ENCODE measurements around the gene ADM2. TPM values are rescaled to one million over a fixed set of nuclear protein-coding genes. Genes with fewer than 3 reads are reported as not detected.
A peak's percentile ranks its signal among the peaks of the same experiment; 100 is the strongest.

Gene ADM2
- total RNA-seq, 1 donor from 2014 or later: not detected

- H3K9me3 ChIP-seq: no peaks in the 10 kb centered on the region
- H3K36me3 ChIP-seq: peaks cover 32 to 38% of the 10 kb centered on the region in 2 donors
- peaks cover 10 to 20% of the 10 kb centered on the region in 2 donors for H3K4me1 ChIP-seq
- TF ChIP-seq CTCF (IDR thresholded peaks at IDR 0.05): no peak
- no peaks in the 10 kb centered on the region for H3K27me3 ChIP-seq
- DNase-seq (ENCODE audit: low spot score in 2 of 2): no peak
- H3K27ac ChIP-seq: no peak overlapping the region
- H3K4me3 ChIP-seq: peak overlapping the region; percentile 83 to 94
- intact Hi-C loops (cut with DNase I): loop anchor here (2.0 to 10.0 kb wide), 4 partner anchors 56 to 541 kb away; partner anchors contain the start of genes PIM3, SELENOO, SYCE3 and TUBGCP6
These were observed 24.6 kb downstream of the ADM2 start for GRCh38 chr22:50505776-50506610.

- Histone ChIP-seq H3K36me3 (peaks cover 32 to 39% of the 10 kb centered on the region in 2 donors), H3K4me1 (peaks cover 10 to 20% of the 10 kb centered on the region in 2 donors), H3K4me3 (peak overlapping the region; percentile 83 to 94), H3K27me3 (no peaks in the 10 kb centered on the region), H3K9me3 (no peaks in the 10 kb centered on the region), H3K27ac (peak overlapping the region; percentile 80 to 89)
- intact Hi-C loops (cut with DNase I): loop anchor here (1.0 to 10.0 kb wide), 6 partner anchors 32 to 542 kb away; partner anchors contain the start of genes ARSA, PIM3, SBF1 and SELENOO
- no peak for TF ChIP-seq CTCF (IDR thresholded peaks at IDR 0.05)
- no peak for DNase-seq (ENCODE audit: low spot score in 2 of 2)
These were observed 25.5 kb downstream of the ADM2 start for GRCh38 chr22:50506611-50507420.

- intact Hi-C loops (cut with DNase I): loop anchor here (1.0 to 10.0 kb wide), 6 partner anchors 32 to 543 kb away; partner anchors contain the start of genes ARSA, PIM3, SBF1 and SELENOO
- Histone ChIP-seq H3K4me1 (peaks cover 10 to 20% of the 10 kb centered on the region in 2 donors), H3K36me3 (peaks cover 32 to 41% of the 10 kb centered on the region in 2 donors), H3K9me3 (no peaks in the 10 kb centered on the region), H3K27me3 (no peaks in the 10 kb centered on the region), H3K27ac (peak within 1 kb of the TSS; percentile 80 to 97), H3K4me3 (peak within 1 kb of the TSS; percentile 83 to 94)
- peak in 1 of 2 donors; percentile 92 for DNase-seq (ENCODE audit: low spot score in 2 of 2)
- no peak for TF ChIP-seq CTCF (IDR thresholded peaks at IDR 0.05)
These were observed 26.2 kb downstream of the ADM2 start, which contains the start of gene LMF2 for GRCh38 chr22:50507421-50507990. Gene LMF2 (minus strand): TSS chr22:50507702. CDS start chr22:50507675, 27 bp downstream.

GRCh38 chr22:50507991-50508884 lies 26.9 kb downstream of the ADM2 start, which contains the start of gene NCAPH2:
Gene NCAPH2 (plus strand): TSS chr22:50508224. CDS start chr22:50508338, 114 bp downstream.
- H3K27ac ChIP-seq: peak within 1 kb of the TSS; percentile 80 to 97
- no peak for TF ChIP-seq CTCF (IDR thresholded peaks at IDR 0.05)
- H3K9me3 ChIP-seq: no peaks in the 10 kb centered on the region
- peak; percentile 70 to 97 for DNase-seq (ENCODE audit: low spot score in 2 of 2)
- peak within 1 kb of the TSS; percentile 83 to 94 for H3K4me3 ChIP-seq
- intact Hi-C loops (cut with DNase I): loop anchor here (1.0 to 10.0 kb wide), 8 partner anchors 17 to 543 kb away; partner anchors contain the start of genes ARSA, CHKB, PIM3 and SBF1
- peaks cover 10 to 20% of the 10 kb centered on the region in 2 donors for H3K4me1 ChIP-seq
- H3K27me3 ChIP-seq: no peaks in the 10 kb centered on the region
- H3K36me3 ChIP-seq: peaks cover 26 to 34% of the 10 kb centered on the region in 2 donors
